Stomach (tissue), 9 donors: ENCODE measurements around the gene ZMIZ1. TPM values are rescaled to one million over a fixed set of nuclear protein-coding genes. Genes with fewer than 3 reads are reported as not detected.

ENCODE experiments used
- DNase-seq, 2 donors: peaks; one replicate each; pipeline versions ENCODE4 v3.0.0 to v3.0.0-alpha.2; 2013 to 2019
- H3K27ac ChIP-seq, 5 donors: fragments of 200-600 bp in 4 of 5; sonication (generic) in 4 of 5; one replicate each; pipeline ENCODE4 v1.5.1; 2013 to 2019; ENCODE audit warnings: mild to moderate bottlenecking in 1 of 5, moderate library complexity in 1 of 5
- H3K27me3 ChIP-seq, 3 donors: fragments of 200-600 bp; sonication (generic); one replicate each; pipeline ENCODE4 v1.5.1; 2017 to 2019; ENCODE audit warnings: mixed run types in 1 of 3
- H3K36me3 ChIP-seq, 4 donors: fragments of 200-600 bp; sonication (generic); 1 replicate in 3 of 4; 2 replicates in 1 of 4; pipeline ENCODE4 v1.5.1; 2016 to 2019
- H3K4me1 ChIP-seq, 4 donors: fragments of 200-600 bp; sonication (generic); one replicate each; pipeline ENCODE4 v1.5.1; 2016 to 2019
- H3K4me3 ChIP-seq, 4 donors: fragments of 200-600 bp; sonication (generic) in 3 of 4; one replicate each; pipeline ENCODE4 v1.5.1; 2016 to 2019; ENCODE audit warnings: mild to moderate bottlenecking in 1 of 4
- H3K9me3 ChIP-seq, 4 donors: fragments of 200-600 bp; sonication (generic); one replicate each; pipeline ENCODE4 v1.5.1; 2016 to 2019
- CTCF ChIP-seq, 7 experiments: fragments of 450-650 bp in 4 of 7; fragments of 200-600 bp in 3 of 7; sonication (generic) in 3 of 7; IDR thresholded peaks; one replicate each; pipeline ENCODE4 v1.5.1; 2016 to 2019; ENCODE audit warnings: antibody characterized with exemption in 7 of 7, control low read depth in 2 of 7, mild to moderate bottlenecking in 1 of 7
- EP300 ChIP-seq: sonication (generic); formaldehyde crosslinking; IDR thresholded peaks from one replicate; pipeline ENCODE4 v1.6.1; 2017; ENCODE audit warnings: antibody characterized with exemption
- POLR2A ChIP-seq, 4 donors: fragments of 450-650 bp; IDR thresholded peaks; one replicate each; pipeline ENCODE4 v1.6.1; 2016; ENCODE audit warnings: antibody characterized with exemption in 4 of 4, control low read depth in 2 of 4, mild to moderate bottlenecking in 1 of 4, moderate library complexity in 1 of 4
- POLR2AphosphoS5 ChIP-seq, 3 donors: sonication (generic); formaldehyde crosslinking; IDR thresholded peaks; one replicate each; pipeline ENCODE4 v1.6.1; 2016; ENCODE audit warnings: antibody characterized with exemption in 3 of 3
- WGBS, 5 donors: extraction: QIAGEN DNeasy Blood & Tissue Kit in 3 of 5; methylation state at CpG; one replicate each; pipeline versions ENCODE4 v1.1.5 to v1.1.7; 2013 to 2018; 5-methylcytosine and 5-hydroxymethylcytosine counted together
- intact Hi-C: fragments of 100-400 bp; cut with DNase I; formaldehyde crosslinking; loops from one replicate; pipeline ENCODE4 v1.15.1; 2023; ENCODE audit warnings: low total_unique reads
- polyA plus RNA-seq, 3 donors: library from polyadenylated mRNA; stranded (reverse); fragments of 200-250 nt; gene quantifications; one replicate each; pipeline ENCODE4 v1.2.3, GENCODE V29; 2013
- total RNA-seq, 5 donors: library from RNA; depleted of rRNA; stranded (reverse); fragments of >200 nt; gene quantifications; one replicate each; pipeline versions ENCODE4 v1.1.0 to v1.2.3, GENCODE V29; 2014 to 2016
- donor health status: healthy with polysubstance abuse.
- donor health status: Bipolar disorder and iron deficiency.
- donor health status: healthy.

ZMIZ1 gene
- total and polyA plus RNA-seq, 8 donors, result 17.7 to 103 (median 26.3) TPM

- H3K36me3 ChIP-seq, result peaks cover 4 to 48% (median 14%) of the 10 kb centered on the region in 4 donors
- TF ChIP-seq POLR2A (IDR thresholded peaks at IDR 0.05) (no peak), EP300 (no peak), POLR2AphosphoS5 (IDR thresholded peaks at IDR 0.05) (no peak), CTCF (IDR thresholded peaks at IDR 0.05) (no peak)
- peak overlapping the region in 3 of 5 donors; percentile 53 to 88 (median 87) for H3K27ac ChIP-seq
- no peaks in the 10 kb centered on the region for H3K9me3 ChIP-seq
- DNase-seq, result peak in 1 of 2 donors; percentile 56
- WGBS, 5 donors, result 93 to 96% (median 95%) methylated on average over 6 of the region's 6 CpGs
- H3K27me3 ChIP-seq, result no peaks in the 10 kb centered on the region
- intact Hi-C loops, result no loop called here
- H3K4me1 ChIP-seq, result peaks cover 81 to 100% (median 93%) of the 10 kb centered on the region in 4 donors
- no peak overlapping the region for H3K4me3 ChIP-seq
These were observed 200.7 kb downstream of the ZMIZ1 start for GRCh38 chr10:79269443-79269842.

GRCh38 chr10:79269969-79270368 lies 201.2 kb downstream of the ZMIZ1 start:
- DNase-seq, result no peak
- peaks cover 4 to 48% (median 14%) of the 10 kb centered on the region in 4 donors for H3K36me3 ChIP-seq
- H3K9me3 ChIP-seq, result no peaks in the 10 kb centered on the region
- intact Hi-C loops, result no loop called here
- no peak for TF ChIP-seq EP300
- no peak for TF ChIP-seq POLR2A (IDR thresholded peaks at IDR 0.05)
- TF ChIP-seq CTCF (IDR thresholded peaks at IDR 0.05), result no peak
- no peak for TF ChIP-seq POLR2AphosphoS5 (IDR thresholded peaks at IDR 0.05)
- H3K4me1 ChIP-seq, result peaks cover 81 to 100% (median 93%) of the 10 kb centered on the region in 4 donors
- 76 to 90% (median 83%) methylated on average over 6 to 7 of the region's 7 CpGs for WGBS, 5 donors
- H3K27me3 ChIP-seq, result no peaks in the 10 kb centered on the region
- no peak overlapping the region for H3K4me3 ChIP-seq
- peak overlapping the region in 4 of 5 donors; percentile 49 to 88 (median 70) for H3K27ac ChIP-seq

GRCh38 chr10:79270466-79271246 lies 201.9 kb downstream of the ZMIZ1 start:
- Histone ChIP-seq H3K36me3 (peaks cover 4 to 48% (median 14%) of the 10 kb centered on the region in 4 donors), H3K27me3 (no peaks in the 10 kb centered on the region), H3K27ac (peak overlapping the region in 4 of 5 donors; percentile 49 to 88 (median 70)), H3K4me1 (peaks cover 83 to 100% (median 92%) of the 10 kb centered on the region in 4 donors), H3K4me3 (no peak overlapping the region), H3K9me3 (no peaks in the 10 kb centered on the region)
- WGBS, 5 donors, result 70 to 86% (median 80%) methylated on average over 16 of the region's 16 CpGs
- no peak for DNase-seq
- TF ChIP-seq POLR2A (IDR thresholded peaks at IDR 0.05) (no peak), CTCF (IDR thresholded peaks at IDR 0.05) (no peak)
- intact Hi-C loops, result no loop called here

- peak in 1 of 2 donors; percentile 43 for DNase-seq
- Histone ChIP-seq H3K4me3 (no peak overlapping the region), H3K9me3 (no peaks in the 10 kb centered on the region), H3K27me3 (no peaks in the 10 kb centered on the region), H3K36me3 (peaks cover 13 to 61% (median 27%) of the 10 kb centered on the region in 4 donors), H3K4me1 (peaks cover 69 to 93% (median 81%) of the 10 kb centered on the region in 4 donors), H3K27ac (peak overlapping the region in 3 of 5 donors; percentile 72 to 87 (median 74))
- TF ChIP-seq POLR2A (IDR thresholded peaks at IDR 0.05), result no peak
- WGBS, 5 donors, result 42 to 68% (median 56%) methylated on average over 12 to 13 of the region's 13 CpGs
- intact Hi-C loops, result no loop called here
These were observed 203.6 kb downstream of the ZMIZ1 start for GRCh38 chr10:79272353-79272752.

- Histone ChIP-seq H3K9me3 (no peaks in the 10 kb centered on the region), H3K36me3 (peaks cover 19 to 60% (median 34%) of the 10 kb centered on the region in 4 donors), H3K27ac (peak overlapping the region; percentile 17 to 87 (median 72)), H3K27me3 (no peaks in the 10 kb centered on the region), H3K4me3 (no peak overlapping the region), H3K4me1 (peaks cover 57 to 82% (median 68%) of the 10 kb centered on the region in 4 donors)
- TF ChIP-seq EP300 (no peak), POLR2A (IDR thresholded peaks at IDR 0.05) (no peak), POLR2AphosphoS5 (IDR thresholded peaks at IDR 0.05) (no peak), CTCF (IDR thresholded peaks at IDR 0.05) (no peak)
- WGBS, 5 donors, result 60 to 74% (median 69%) methylated on average over 9 to 10 of the region's 10 CpGs
- intact Hi-C loops, result no loop called here
- DNase-seq, result peak in 1 of 2 donors; percentile 46
These were observed 204.8 kb downstream of the ZMIZ1 start for GRCh38 chr10:79273604-79274003.
